HTR-8/SVneo (cell line): ENCODE results near the gene TSPAN33.
A peak's percentile ranks its signal among the peaks of the same experiment; 100 is the strongest.
"Not testable (repeated sequence)": the region's sequence is repeated elsewhere in the genome, so short reads cannot be mapped to it uniquely, and the experiment has no call there.

Source experiments
- DNase-seq: peaks from one replicate; pipeline ENCODE4 v3.0.0; 2011; ENCODE audit warnings: low spot score, mixed read lengths; ENCODE audit not compliant: insufficient read length
- FAIRE-seq: peaks from 2 replicates; lab custom pipeline; 2011; peaks lifted over from hg19 to GRCh38; lab: Jason Lieb, UNC

Gene TSPAN33

DNA sequence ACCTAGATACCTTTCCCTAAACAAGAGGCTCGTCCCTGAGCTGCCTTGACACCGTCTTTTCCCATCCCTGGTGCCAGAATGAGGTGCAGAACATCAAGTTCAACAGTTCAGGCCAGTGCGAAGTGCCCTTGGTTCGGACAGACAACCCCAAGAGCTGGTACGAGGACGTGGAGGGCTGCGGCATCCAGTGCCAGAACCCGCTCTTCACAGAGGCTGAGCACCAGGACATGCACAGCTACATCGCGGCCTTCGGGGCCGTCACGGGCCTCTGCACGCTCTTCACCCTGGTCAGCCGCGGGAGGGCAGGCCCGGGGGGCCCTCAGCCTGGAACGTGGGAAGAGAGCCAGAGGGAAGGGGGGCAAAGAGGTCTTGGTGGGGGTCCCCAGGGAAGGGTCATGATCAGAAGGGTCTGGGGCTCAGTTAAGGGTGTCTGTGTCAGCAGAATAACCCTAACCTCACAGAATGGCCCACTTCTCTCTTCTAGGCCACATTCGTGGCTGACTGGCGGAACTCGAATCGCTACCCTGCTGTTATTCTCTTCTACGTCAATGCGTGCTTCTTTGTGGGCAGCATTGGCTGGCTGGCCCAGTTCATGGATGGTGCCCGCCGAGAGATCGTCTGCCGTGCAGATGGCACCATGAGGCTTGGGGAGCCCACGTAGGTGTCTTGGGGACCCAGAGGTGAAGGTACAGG is 60.8 kb downstream of the TSPAN33 start:
- FAIRE-seq (no peak), DNase-seq (no peak)

GRCh38 chr7:129205987-129206785 is 61.7 kb downstream of the TSPAN33 start:
- no peak for DNase-seq
- no peak for FAIRE-seq

GRCh38 chr7:129208667-129209066 is 64.2 kb downstream of the TSPAN33 start:
- FAIRE-seq (no peak), DNase-seq (no peak)

- DNase-seq (no peak), FAIRE-seq (no peak)
These were observed 64.8 kb downstream of the TSPAN33 start for GRCh38 chr7:129209067-129209926.

DNA sequence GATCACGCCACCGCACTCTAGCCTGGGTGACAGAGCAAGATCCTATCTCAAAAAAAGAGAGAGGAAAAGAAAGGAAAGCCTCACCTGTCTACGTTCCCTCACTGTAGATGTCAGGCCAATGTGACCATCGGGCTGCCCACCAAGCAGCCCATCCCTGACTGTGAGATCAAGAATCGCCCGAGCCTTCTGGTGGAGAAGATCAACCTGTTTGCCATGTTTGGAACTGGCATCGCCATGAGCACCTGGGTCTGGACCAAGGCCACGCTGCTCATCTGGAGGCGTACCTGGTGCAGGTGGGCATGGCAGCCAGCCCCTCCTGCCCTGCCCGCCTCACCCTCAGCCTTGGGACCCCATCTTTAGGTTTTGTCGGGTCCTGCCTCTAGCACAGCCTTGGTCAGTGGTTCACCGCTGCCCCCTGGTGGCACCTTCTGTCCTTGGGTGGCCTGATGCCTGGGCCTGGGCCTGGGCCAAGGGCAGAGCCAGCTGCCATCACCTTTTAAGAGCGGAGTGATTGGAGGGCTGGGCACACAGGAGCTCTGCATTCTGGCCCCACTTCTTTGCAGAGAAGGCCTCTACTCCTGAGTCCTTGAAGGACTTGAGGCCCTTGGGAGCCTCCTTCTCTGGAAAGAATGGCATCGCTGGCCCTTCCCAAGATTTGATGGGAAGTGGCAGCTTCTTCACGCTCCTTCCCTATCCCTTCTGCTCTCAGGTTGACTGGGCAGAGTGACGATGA is 65.9 kb downstream of the TSPAN33 start:
- FAIRE-seq: peak; percentile 59

DNA sequence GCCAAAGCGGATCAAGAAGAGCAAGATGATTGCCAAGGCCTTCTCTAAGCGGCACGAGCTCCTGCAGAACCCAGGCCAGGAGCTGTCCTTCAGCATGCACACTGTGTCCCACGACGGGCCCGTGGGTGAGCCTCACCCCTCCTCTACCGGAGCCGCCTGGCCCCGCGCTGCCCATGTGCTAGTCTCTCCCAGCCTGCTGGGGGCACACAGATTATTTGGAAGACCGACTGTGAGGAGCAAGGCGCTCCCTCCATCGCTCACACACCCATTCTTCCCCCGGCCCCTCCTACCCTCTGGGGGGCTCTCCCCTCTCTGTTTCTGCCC is 66.4 kb downstream of the TSPAN33 start:
- no peak for FAIRE-seq
- no peak for DNase-seq

More for the DNA sequence above, 65.9 kb downstream of the TSPAN33 start:
- peak; percentile 62 for DNase-seq

- DNase-seq: no peak
- FAIRE-seq: no peak
These were observed 67.6 kb downstream of the TSPAN33 start for GRCh38 chr7:129212126-129212525.

GRCh38 chr7:129212596-129212995 is 68.1 kb downstream of the TSPAN33 start:
- no peak for FAIRE-seq

GRCh38 chr7:129213828-129214227 is 69.3 kb downstream of the TSPAN33 start:
- DNase-seq (no peak), FAIRE-seq (no peak)

More at GRCh38 chr7:129212596-129212995, 68.1 kb downstream of the TSPAN33 start:
- no peak for DNase-seq

DNA sequence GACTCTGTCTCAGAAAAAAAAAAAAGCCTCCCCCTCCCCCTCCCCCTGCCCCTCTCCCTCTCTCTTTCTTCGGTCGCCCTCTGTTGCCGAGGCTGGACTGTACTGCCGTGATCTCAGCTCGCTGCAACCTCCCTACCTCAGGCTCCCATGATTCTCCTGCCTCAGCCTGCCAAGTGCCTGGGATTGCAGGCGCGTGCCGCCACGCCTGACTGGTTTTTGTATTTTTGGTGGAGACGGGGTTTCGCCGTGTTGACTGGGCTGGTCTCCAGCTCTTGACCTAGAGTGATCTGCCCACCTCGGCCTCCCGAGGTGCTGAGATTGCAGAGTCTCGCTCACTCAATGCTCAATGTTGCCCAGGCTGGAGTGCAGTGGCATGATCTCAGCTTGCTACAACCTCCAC is 71.2 kb downstream of the TSPAN33 start:
- FAIRE-seq, DNase-seq: not testable (repeated sequence)

GRCh38 chr7:129216101-129216715 is 71.7 kb downstream of the TSPAN33 start:
- FAIRE-seq, DNase-seq: not testable (repeated sequence)

DNA sequence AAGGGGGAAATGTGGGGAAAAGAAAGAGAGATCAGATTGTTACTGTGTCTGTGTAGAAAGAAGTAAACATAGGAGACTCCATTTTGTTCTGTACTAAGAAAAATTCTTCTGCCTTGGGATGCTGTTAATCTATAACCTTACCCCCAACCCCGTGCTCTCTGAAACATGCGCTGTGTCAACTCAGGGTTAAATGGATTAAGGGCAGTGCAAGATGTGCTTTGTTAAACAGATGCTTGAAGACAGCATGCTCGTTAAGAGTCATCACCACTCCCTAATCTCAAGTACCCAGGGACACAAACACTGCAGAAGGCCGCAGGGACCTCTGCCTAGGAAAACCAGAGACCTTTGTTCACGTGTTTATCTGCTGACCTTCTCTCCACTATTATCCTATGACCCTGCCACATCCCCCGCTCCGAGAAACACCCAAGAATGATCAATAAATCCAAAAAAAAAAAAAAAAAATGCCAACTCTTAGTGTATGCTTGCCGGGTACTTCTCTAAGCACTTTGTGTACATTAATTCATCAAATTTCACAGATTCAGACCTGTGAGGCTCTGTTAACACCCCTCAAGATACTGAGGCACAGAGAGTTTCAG is 72.4 kb downstream of the TSPAN33 start:
- not testable (repeated sequence) for FAIRE-seq, DNase-seq

DNA sequence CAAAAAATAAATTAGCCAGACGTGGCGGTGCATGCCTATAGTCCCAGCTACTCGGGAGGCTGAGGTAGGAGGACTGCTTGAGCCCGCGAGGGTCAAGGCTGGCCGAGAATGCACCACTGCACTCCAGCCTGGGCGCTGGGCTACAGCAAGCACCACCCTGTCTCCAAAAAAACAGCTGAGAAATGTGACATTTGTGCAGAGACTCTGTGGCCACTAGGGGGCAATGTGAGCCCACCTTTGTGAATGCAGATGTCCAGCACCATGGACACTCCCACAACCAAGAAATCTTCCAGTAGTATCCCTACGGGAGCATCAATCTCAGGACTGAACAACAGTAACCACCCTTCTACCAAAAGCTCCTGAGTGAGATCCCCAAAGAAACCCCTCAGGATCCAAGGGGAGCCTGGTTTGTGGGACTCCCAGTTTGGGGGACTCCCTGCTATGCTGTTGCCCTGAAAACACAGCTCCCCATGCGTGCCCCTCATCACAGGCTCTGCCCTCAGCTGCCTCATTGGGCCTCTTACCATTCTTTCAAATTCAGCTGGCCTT is 74.1 kb downstream of the TSPAN33 start:
- peak; percentile 77 for DNase-seq

GRCh38 chr7:129219166-129219565 is 74.7 kb downstream of the TSPAN33 start:
- not testable (repeated sequence) for FAIRE-seq

More for the DNA sequence above, 74.1 kb downstream of the TSPAN33 start:
- no peak for FAIRE-seq

More at GRCh38 chr7:129219166-129219565, 74.7 kb downstream of the TSPAN33 start:
- DNase-seq: not testable (repeated sequence)
